K562 treated with DMSO at 1 percent for 48 hours (cell line): ENCODE measurements around the gene BLOC1S5. TPM values are rescaled to one million over a fixed set of nuclear protein-coding genes. Genes with fewer than 3 reads are reported as not detected.

Experiments
- total RNA-seq: library from RNA; unstranded; fragments of 300-600 nt; gene quantifications from 2 replicates; pipeline ENCODE4 v1.2.3, GENCODE V29; 2022; ENCODE audit warnings: low replicate concordance; ENCODE audit errors: extremely low read depth

Gene BLOC1S5
- total RNA-seq = not detected in 2 replicates

GRCh38 chr6:8063761-8064637 lies at the start of gene BLOC1S5:
Gene BLOC1S5 (minus strand): TSS chr6:8064389. CDS start chr6:8064376, 13 bp downstream.

DNA sequence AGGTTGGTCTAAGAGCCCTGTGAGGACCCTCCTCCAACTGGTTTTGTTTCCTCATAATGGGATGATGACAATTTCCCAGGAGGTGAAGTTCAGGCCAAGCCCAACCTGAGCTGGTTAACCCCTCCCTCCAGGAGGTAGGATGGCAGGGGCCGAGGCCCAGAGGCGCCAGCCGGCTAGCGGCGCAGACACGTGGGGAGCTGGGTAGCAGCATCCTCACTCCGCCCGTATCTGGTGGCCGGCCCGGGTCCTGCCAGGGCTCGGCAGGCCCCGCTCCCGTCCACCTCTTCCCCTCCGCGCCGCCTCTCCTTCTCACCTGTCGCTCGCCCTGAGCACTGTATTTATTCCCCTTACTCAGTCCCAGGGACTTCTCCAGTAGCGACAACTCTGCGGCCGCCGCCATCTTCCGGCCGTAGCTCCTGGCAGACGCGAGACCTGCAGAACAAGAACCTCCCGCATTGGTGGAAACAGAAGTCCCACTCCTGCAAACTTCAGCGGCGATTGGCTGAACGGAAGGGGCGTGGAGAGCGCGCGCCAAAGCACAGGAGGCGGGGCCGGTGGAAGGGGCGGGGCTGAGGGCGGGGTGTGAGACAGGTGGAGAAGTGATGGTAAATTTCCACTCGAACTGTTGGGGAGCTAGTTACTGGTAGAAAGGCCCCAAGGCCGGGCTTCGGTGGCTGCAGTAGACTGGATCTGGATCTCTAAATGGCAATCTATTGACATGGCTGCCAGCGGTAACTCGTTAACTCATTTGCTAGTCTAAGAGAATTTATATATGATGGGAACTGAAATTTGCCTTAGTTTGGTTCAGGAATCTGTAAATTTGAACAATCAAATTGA lies 38.2 kb upstream of the BLOC1S5 start, which contains the start of gene EEF1E1:
TSS of gene EEF1E1 (minus strand) at position 427 of the 837 bp plus-strand sequence. CDS start at position 400, 27 bp downstream.

Other genes with a start within 250 kb of the BLOC1S5 start
- not detected in 2 replicates for gene TXNDC5, start 153.6 kb downstream of the BLOC1S5 start, total RNA-seq
- gene EEF1E1, start 38.2 kb upstream of the BLOC1S5 start, total RNA-seq = not detected in 2 replicates